IPS DF 6.9 (cell line): ENCODE measurements around the gene JPT2.
A peak's percentile ranks its signal among the peaks of the same experiment; 100 is the strongest.

Experiments used
- DNase-seq: peaks from one replicate; pipeline ENCODE4 v3.0.0-alpha.2; 2013; ENCODE audit warnings: low read depth, low spot score
- H3K27ac ChIP-seq: one replicate; pipeline ENCODE4 v1.5.1; 2013; ENCODE audit warnings: low read length, control low read depth
- H3K27me3 ChIP-seq: 2 replicates; pipeline ENCODE4 v1.6.1; 2013; ENCODE audit warnings: mild to moderate bottlenecking, low read length; ENCODE audit not compliant: control insufficient read depth, insufficient read depth
- H3K36me3 ChIP-seq: 2 replicates; pipeline ENCODE4 v1.6.1; 2013; ENCODE audit warnings: low read length; ENCODE audit not compliant: control insufficient read depth, insufficient read depth
- H3K4me1 ChIP-seq: 2 replicates; pipeline ENCODE4 v1.6.1; 2013; ENCODE audit warnings: low read length; ENCODE audit not compliant: control insufficient read depth, insufficient read depth
- H3K4me3 ChIP-seq: 2 replicates; pipeline ENCODE4 v1.5.1; 2013; ENCODE audit warnings: mild to moderate bottlenecking, low read length
- H3K9me3 ChIP-seq: 2 replicates; pipeline ENCODE4 v1.6.1; 2013; ENCODE audit warnings: low read length, inconsistent platforms; ENCODE audit not compliant: control insufficient read depth, insufficient read depth
- WGBS: extraction: QIAGEN DNeasy Blood & Tissue Kit; methylation state at CpG from one replicate; pipeline ENCODE4 v1.1.7; 2013; ENCODE audit warnings: mixed read lengths, missing lambda C conversion rate; ENCODE audit not compliant: insufficient read length, insufficient coverage; 5-methylcytosine and 5-hydroxymethylcytosine counted together

JPT2 gene

GRCh38 chr16:1673424-1674151 is 4.5 kb upstream of the JPT2 start:
- no peak overlapping the region for H3K27ac ChIP-seq
- no peak for DNase-seq

GRCh38 chr16:1674306-1674705 is 3.8 kb upstream of the JPT2 start:
- no CpG with 5 or more reads among the region's 7 CpGs for WGBS
- Histone ChIP-seq H3K36me3 (peaks cover 43% of the 10 kb centered on the region), H3K27me3 (no peaks in the 10 kb centered on the region), H3K9me3 (no peaks in the 10 kb centered on the region), H3K27ac (no peak overlapping the region), H3K4me1 (no peaks in the 10 kb centered on the region), H3K4me3 (no peak overlapping the region)
- DNase-seq, result no peak

More at GRCh38 chr16:1673424-1674151, 4.5 kb upstream of the JPT2 start:
- no peaks in the 10 kb centered on the region for H3K4me1 ChIP-seq
- H3K27me3 ChIP-seq, result no peaks in the 10 kb centered on the region
- WGBS, result no CpG with 5 or more reads among the region's 26 CpGs
- H3K36me3 ChIP-seq, result peaks cover 43% of the 10 kb centered on the region
- no peaks in the 10 kb centered on the region for H3K9me3 ChIP-seq
- H3K4me3 ChIP-seq, result no peak overlapping the region

- no CpG with 5 or more reads among the region's 19 CpGs for WGBS
- no peak for DNase-seq
- Histone ChIP-seq H3K27ac (no peak overlapping the region), H3K9me3 (no peaks in the 10 kb centered on the region), H3K4me3 (no peak overlapping the region), H3K27me3 (no peaks in the 10 kb centered on the region), H3K4me1 (0 out of 2 replicates have a peak, but pooled peaks cover under 1% of the 10 kb centered on the region), H3K36me3 (peaks cover 40% of the 10 kb centered on the region)
Measured at GRCh38 chr16:1674751-1675664, 3.1 kb upstream of the JPT2 start.

DNA sequence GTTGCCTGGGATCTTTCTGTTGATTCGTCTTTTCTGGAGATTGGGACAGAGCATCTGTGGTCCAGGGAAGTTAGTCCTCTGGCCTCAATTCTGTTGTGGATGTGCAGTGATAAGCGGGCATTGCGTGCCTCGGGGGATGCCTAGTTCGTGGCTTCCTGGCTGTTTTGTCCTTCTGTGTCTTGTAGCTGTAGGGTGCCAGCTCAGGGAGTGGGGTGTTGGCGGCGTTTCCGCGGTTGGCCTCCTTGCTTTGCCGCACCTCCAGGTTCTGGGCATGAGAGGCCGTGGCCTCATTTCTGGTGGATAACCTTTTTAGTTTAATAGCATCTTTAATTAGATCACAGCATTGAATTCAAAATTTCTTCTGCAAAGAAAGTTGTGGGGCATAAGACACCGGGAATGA is 1.4 kb upstream of the JPT2 start:
- peaks cover 30% of the 10 kb centered on the region for H3K36me3 ChIP-seq
- WGBS, result no CpG with 5 or more reads among the region's 12 CpGs
- no peaks in the 10 kb centered on the region for H3K9me3 ChIP-seq
- 0 out of 2 replicates have a peak, but pooled peaks cover 3% of the 10 kb centered on the region for H3K4me1 ChIP-seq
- H3K27me3 ChIP-seq, result no peaks in the 10 kb centered on the region
- DNase-seq, result no peak
- no peak overlapping the region for H3K27ac ChIP-seq
- no peak overlapping the region for H3K4me3 ChIP-seq

DNA sequence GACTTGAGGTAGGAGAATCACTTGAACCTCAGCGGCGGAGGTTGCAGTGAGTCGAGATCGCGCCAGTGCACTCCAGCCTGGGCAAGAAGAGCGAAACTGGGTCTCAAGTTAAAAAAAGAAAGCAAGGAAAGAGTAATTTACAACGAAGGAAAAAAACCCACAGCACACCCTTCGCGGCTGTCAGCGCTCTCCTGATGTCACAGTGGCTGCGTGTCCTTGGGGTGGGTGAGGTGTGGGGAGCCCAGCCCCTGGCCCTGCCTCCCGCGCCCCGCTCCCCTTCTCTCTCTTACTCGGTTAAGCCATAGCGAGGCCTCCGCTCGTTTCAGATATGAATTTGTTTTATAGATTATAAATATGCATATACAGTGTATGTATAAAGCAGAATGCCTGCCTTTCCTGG is 740 bp upstream of the JPT2 start:
- H3K27ac ChIP-seq, result no peak overlapping the region

DNA sequence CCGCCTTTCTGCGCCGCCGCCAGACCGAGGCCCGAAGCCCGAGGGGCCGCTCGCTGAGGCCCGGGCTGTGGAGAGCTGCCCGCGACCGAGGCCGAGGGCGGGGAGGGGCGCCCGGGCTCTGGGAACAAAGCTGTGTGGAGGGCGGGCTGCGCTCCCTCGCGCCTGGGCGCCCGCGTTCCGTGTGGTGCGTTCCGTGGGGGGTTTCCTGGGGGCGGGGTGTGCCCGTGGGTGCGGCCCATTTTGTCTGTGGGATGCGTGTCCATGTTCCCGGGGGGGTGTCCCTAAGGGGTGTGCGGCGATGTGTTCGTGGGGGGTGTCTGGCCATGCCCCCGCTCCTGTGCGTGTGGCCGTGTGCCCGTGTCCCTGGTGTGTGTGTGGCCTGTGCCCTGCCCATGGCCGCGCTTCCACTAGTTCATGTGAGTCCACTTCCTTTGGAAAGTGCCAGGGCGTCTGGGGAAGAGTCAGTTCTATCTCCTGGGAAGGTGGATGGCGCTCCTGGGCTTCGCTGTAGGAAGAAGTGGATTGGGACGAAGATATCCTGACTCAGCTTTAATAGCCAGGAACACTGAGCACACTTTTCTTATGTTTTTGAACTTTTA is 520 bp downstream of the JPT2 start:
- H3K4me1 ChIP-seq, result 0 out of 2 replicates have a peak, but pooled peaks cover 3% of the 10 kb centered on the region
- no CpG with 5 or more reads among the region's 45 CpGs for WGBS
- peak overlapping the region; percentile 85 for H3K4me3 ChIP-seq
- no peak overlapping the region for H3K27ac ChIP-seq
- peaks cover 19% of the 10 kb centered on the region for H3K36me3 ChIP-seq
- H3K9me3 ChIP-seq, result no peaks in the 10 kb centered on the region
- DNase-seq, result no peak
- no peaks in the 10 kb centered on the region for H3K27me3 ChIP-seq

More for the DNA sequence above, 740 bp upstream of the JPT2 start:
- Histone ChIP-seq H3K4me3 (no peak overlapping the region), H3K9me3 (no peaks in the 10 kb centered on the region), H3K4me1 (0 out of 2 replicates have a peak, but pooled peaks cover 3% of the 10 kb centered on the region), H3K36me3 (peaks cover 27% of the 10 kb centered on the region), H3K27me3 (no peaks in the 10 kb centered on the region)
- DNase-seq, result no peak
- no CpG with 5 or more reads among the region's 18 CpGs for WGBS

GRCh38 chr16:1680361-1680760 is 2.3 kb downstream of the JPT2 start:
- Histone ChIP-seq H3K4me3 (no peak overlapping the region), H3K4me1 (0 out of 2 replicates have a peak, but pooled peaks cover 3% of the 10 kb centered on the region), H3K36me3 (peaks cover 8% of the 10 kb centered on the region), H3K27ac (no peak overlapping the region), H3K9me3 (no peaks in the 10 kb centered on the region), H3K27me3 (no peaks in the 10 kb centered on the region)
- DNase-seq, result no peak
- WGBS, result no CpG with 5 or more reads among the region's 14 CpGs

GRCh38 chr16:1681032-1681431 is 3.0 kb downstream of the JPT2 start:
- Histone ChIP-seq H3K4me1 (0 out of 2 replicates have a peak, but pooled peaks cover 3% of the 10 kb centered on the region), H3K9me3 (no peaks in the 10 kb centered on the region), H3K36me3 (peaks cover under 1% of the 10 kb centered on the region; the same call in 1 of the 2 replicates), H3K4me3 (no peak overlapping the region), H3K27me3 (no peaks in the 10 kb centered on the region), H3K27ac (no peak overlapping the region)
- no CpG with 5 or more reads among the region's 10 CpGs for whole genome bisulfite sequencing
- DNase-seq, result no peak

- no peaks in the 10 kb centered on the region; the same call in 1 of the 2 replicates for H3K4me1 ChIP-seq
- no peaks in the 10 kb centered on the region for H3K9me3 ChIP-seq
- H3K27me3 ChIP-seq, result no peaks in the 10 kb centered on the region
- no CpG with 5 or more reads among the region's 17 CpGs for WGBS
- no peak for DNase-seq
- no peak overlapping the region for H3K4me3 ChIP-seq
- no peak overlapping the region for H3K27ac ChIP-seq
- peaks cover 26% of the 10 kb centered on the region for H3K36me3 ChIP-seq
Measured at GRCh38 chr16:1687427-1688316, 9.6 kb downstream of the JPT2 start.
